ENCODE measurements around the gene GPR155.

GRCh38 chr2:174454566-174454965 lies 32.3 kb downstream of the GPR155 start:
- TF ChIP-seq PAX5 (IDR thresholded peaks at IDR 0.05; ENCODE audit: insufficient read depth, low read length, severe bottlenecking) (no peak), POLR2A (IDR thresholded peaks at IDR 0.05; ENCODE audit: low read depth, low read length) (no peak), SPI1 (IDR thresholded peaks at IDR 0.05; ENCODE audit: low read depth, low read length) (no peak)
